WTC11 (cell line): ENCODE measurements around the gene LPP. TPM values are rescaled to one million over a fixed set of nuclear protein-coding genes. Genes with fewer than 3 reads are reported as not detected.

Source experiments
- ATAC-seq: fragments of 200-7000 bp; cut with Tn5 transposase; 2 replicates; pipeline ENCODE4 v1.10.0; 2021; ENCODE audit warnings: mild to moderate bottlenecking, moderate library complexity
- CTCF ChIA-PET: fragments of 300-600 bp; sonication (Branson Sonifier 250); formaldehyde crosslinking; loops from one replicate; lab custom pipeline; 2021; ENCODE audit warnings: antibody characterized with exemption; lab: Charles Lee
- POLR2A ChIA-PET: fragments of 350-600 bp; sonication (Branson Sonifier 250); formaldehyde crosslinking; loops from one replicate; lab custom pipeline; 2021; ENCODE audit warnings: antibody characterized with exemption; lab: Charles Lee
- DNase-seq: peaks from one replicate; pipeline ENCODE4 v3.0.0; 2021; ENCODE audit warnings: low spot score
- H3K27ac Mint-ChIP-seq: 2 replicates; pipeline ENCODE4 v1.8.0; 2021; ENCODE audit warnings: mixed read lengths
- H3K27me3 Mint-ChIP-seq: 2 replicates; pipeline ENCODE4 v1.8.0; 2021; ENCODE audit warnings: low read depth, mild to moderate bottlenecking, moderate library complexity, mixed read lengths
- H3K36me3 Mint-ChIP-seq: 2 replicates; pipeline ENCODE4 v1.8.0; 2021; ENCODE audit warnings: mixed read lengths
- H3K4me1 Mint-ChIP-seq: 2 replicates; pipeline ENCODE4 v1.8.0; 2022; ENCODE audit warnings: mixed read lengths
- H3K4me3 Mint-ChIP-seq: 2 replicates; pipeline ENCODE4 v1.8.0; 2021; ENCODE audit warnings: mild to moderate bottlenecking, moderate library complexity, mixed read lengths
- H3K9me3 Mint-ChIP-seq: 2 replicates; pipeline ENCODE4 v1.8.0; 2021; ENCODE audit warnings: mixed read lengths
- ARID4B ChIP-seq: sonication (generic); formaldehyde crosslinking; IDR thresholded peaks from 2 replicates; pipeline ENCODE4 v1.8.0; 2023; ENCODE audit warnings: missing genetic modification reagents, mild to moderate bottlenecking, borderline replicate concordance
- ATF1 ChIP-seq: sonication (generic); formaldehyde crosslinking; IDR thresholded peaks from 2 replicates; pipeline ENCODE4 v1.8.1; 2023; ENCODE audit warnings: mild to moderate bottlenecking, moderate library complexity, missing genetic modification reagents
- CREB1 ChIP-seq: sonication (generic); formaldehyde crosslinking; IDR thresholded peaks from 2 replicates; pipeline ENCODE4 v1.8.0; 2023; ENCODE audit warnings: mild to moderate bottlenecking, missing genetic modification reagents
- CREM ChIP-seq: sonication (generic); formaldehyde crosslinking; IDR thresholded peaks from 2 replicates; pipeline ENCODE4 v1.8.1; 2022; ENCODE audit warnings: mild to moderate bottlenecking, missing genetic modification reagents, moderate library complexity
- CTCF ChIP-seq: fragments of 200-600 bp; IDR thresholded peaks from 2 replicates; pipeline ENCODE4 v1.8.0; 2022; ENCODE audit warnings: antibody characterized with exemption
- FOXP1 ChIP-seq: sonication (generic); formaldehyde crosslinking; IDR thresholded peaks from 2 replicates; pipeline ENCODE4 v1.8.0; 2022; ENCODE audit warnings: missing genetic modification reagents, mild to moderate bottlenecking, moderate library complexity, borderline replicate concordance
- JAZF1 ChIP-seq: fragments of 250-450 bp; sonication (Bioruptor Pico); IDR thresholded peaks from 2 replicates; pipeline ENCODE4 v1.9.0; 2021; ENCODE audit warnings: moderate library complexity, mild to moderate bottlenecking, inconsistent platforms
- MYBL2 ChIP-seq: sonication (generic); formaldehyde crosslinking; IDR thresholded peaks from 2 replicates; pipeline ENCODE4 v1.8.1; 2023; ENCODE audit warnings: mild to moderate bottlenecking, moderate library complexity, missing genetic modification reagents
- NFATC4 ChIP-seq: fragments of 250-450 bp; sonication (Bioruptor Pico); IDR thresholded peaks from 2 replicates; pipeline ENCODE4 v1.9.0; 2021; ENCODE audit warnings: mild to moderate bottlenecking
- STAT6 ChIP-seq: sonication (generic); formaldehyde crosslinking; conservative IDR thresholded peaks from 2 replicates; pipeline ENCODE4 v1.8.1; 2023; ENCODE audit warnings: mild to moderate bottlenecking, low read depth, missing genetic modification reagents, moderate library complexity
- TEAD4 ChIP-seq: sonication (generic); formaldehyde crosslinking; IDR thresholded peaks from 2 replicates; pipeline ENCODE4 v1.8.0; 2022; ENCODE audit warnings: mild to moderate bottlenecking, missing genetic modification reagents
- USF1 ChIP-seq: sonication (generic); formaldehyde crosslinking; IDR thresholded peaks from 2 replicates; pipeline ENCODE4 v1.8.0; 2022; ENCODE audit warnings: mild to moderate bottlenecking, missing genetic modification reagents
- ZBTB43 ChIP-seq: sonication (generic); formaldehyde crosslinking; IDR thresholded peaks from 2 replicates; pipeline ENCODE4 v1.8.1; 2023; ENCODE audit warnings: mild to moderate bottlenecking, missing genetic modification reagents
- ZNF532 ChIP-seq: fragments of 250-450 bp; sonication (Bioruptor Pico); IDR thresholded peaks from 2 replicates; pipeline ENCODE4 v1.9.0; 2021; ENCODE audit warnings: mild to moderate bottlenecking, borderline replicate concordance
- total RNA-seq: library from RNA; stranded (reverse); gene quantifications from 3 replicates; pipeline ENCODE4 v1.2.3, GENCODE V29; 2021

LPP gene
- total RNA-seq, 1 experiment from 2014 or later, result 49.6 TPM

- DNase-seq (no peak), ATAC-seq (no peak)
- POLR2A ChIA-PET, result no interaction called here
- Mint-ChIP-seq H3K27me3 (no peaks in the 10 kb centered on the region), H3K36me3 (no peaks in the 10 kb centered on the region), H3K4me3 (no peak overlapping the region), H3K9me3 (no peaks in the 10 kb centered on the region), H3K27ac (no peak overlapping the region), H3K4me1 (peaks cover 22% of the 10 kb centered on the region)
- CTCF ChIA-PET, result no interaction called here
- TF ChIP-seq ZNF532 (CRISPR knock-in tag), result no peak
- no peak for TF ChIP-seq USF1 (CRISPR knock-in tag)
- TF ChIP-seq CTCF, result no peak
- no peak for TF ChIP-seq NFATC4 (CRISPR knock-in tag)
- no peak for TF ChIP-seq FOXP1 (CRISPR knock-in tag)
- no peak for TF ChIP-seq ARID4B (CRISPR knock-in tag)
Observed at GRCh38 chr3:188198001-188198400, 44.0 kb downstream of the LPP start.

- DNase-seq, result no peak
- CTCF ChIA-PET, result no interaction called here
- no peak overlapping the region for H3K27ac Mint-ChIP-seq
- no peaks in the 10 kb centered on the region for H3K9me3 Mint-ChIP-seq
- H3K36me3 Mint-ChIP-seq, result no peaks in the 10 kb centered on the region
- POLR2A ChIA-PET, result no interaction called here
- peaks cover 22% of the 10 kb centered on the region for H3K4me1 Mint-ChIP-seq
- no peak for ATAC-seq
- no peak overlapping the region for H3K4me3 Mint-ChIP-seq
- no peaks in the 10 kb centered on the region for H3K27me3 Mint-ChIP-seq
- no peak for TF ChIP-seq TEAD4 (CRISPR knock-in tag)
- no peak for TF ChIP-seq ARID4B (CRISPR knock-in tag)
- no peak for TF ChIP-seq CREM (CRISPR knock-in tag)
- TF ChIP-seq CREB1, result no peak
- TF ChIP-seq ZBTB43 (CRISPR knock-in tag), result no peak
- TF ChIP-seq ATF1 (CRISPR knock-in tag), result no peak
- TF ChIP-seq STAT6 (CRISPR knock-in tag), result no peak
- no peak for TF ChIP-seq MYBL2 (CRISPR knock-in tag)
- no peak for TF ChIP-seq JAZF1
Observed at GRCh38 chr3:188198760-188199327, 44.9 kb downstream of the LPP start.
